ENCODE results near the gene EPHB1.

The EPHB1 gene

GRCh38 chr3:134768116-134768515 is 26.9 kb upstream of the EPHB1 start:
- no peak for TF ChIP-seq CTCF (IDR thresholded peaks at IDR 0.05)

- TF ChIP-seq CTCF (IDR thresholded peaks at IDR 0.05): no peak
Measured at GRCh38 chr3:134768837-134769236, 26.2 kb upstream of the EPHB1 start.

- no peak for TF ChIP-seq CTCF (IDR thresholded peaks at IDR 0.05)
Measured at GRCh38 chr3:134769287-134769868, 25.7 kb upstream of the EPHB1 start.

DNA sequence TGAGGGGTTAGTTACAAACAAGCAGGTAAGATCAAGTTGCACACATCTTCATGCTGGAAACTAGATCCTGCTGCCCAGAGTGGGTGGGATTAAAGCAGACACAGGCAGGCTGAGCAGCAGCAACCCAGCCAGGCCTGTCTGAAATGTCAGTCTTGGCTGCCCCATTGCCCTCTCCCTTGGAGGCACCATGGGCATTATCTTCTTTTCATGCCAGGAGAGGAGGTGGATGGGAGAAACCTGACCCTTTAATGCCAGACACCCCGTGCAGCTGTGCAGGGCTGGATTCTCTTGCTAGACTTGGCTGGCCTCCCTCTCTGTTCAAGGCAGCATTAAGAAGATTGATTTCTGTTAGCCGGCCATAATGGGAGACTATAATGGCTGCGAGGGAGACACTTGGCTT is 23.0 kb upstream of the EPHB1 start:
- no peak for TF ChIP-seq CTCF (IDR thresholded peaks at IDR 0.05)

DNA sequence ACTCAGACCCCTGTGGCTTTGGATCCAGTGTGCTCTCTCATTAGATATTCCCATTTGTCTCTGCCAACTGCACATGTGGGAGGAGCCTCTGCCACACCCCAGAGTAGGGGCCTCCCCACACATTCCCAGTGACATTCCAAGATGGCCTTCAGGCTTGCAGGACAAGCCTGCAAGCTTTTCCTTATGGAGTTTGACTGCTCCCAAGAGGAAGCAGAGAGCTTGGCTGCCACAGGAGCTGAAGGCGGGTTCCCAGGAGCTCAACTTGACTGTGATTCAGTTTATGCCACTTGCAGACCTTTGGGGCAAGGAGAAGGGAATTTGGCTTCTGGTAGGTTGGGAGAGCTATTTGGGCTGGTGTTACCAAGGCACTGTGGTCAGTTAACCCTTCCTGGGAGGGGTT is 22.5 kb upstream of the EPHB1 start:
- no peak for TF ChIP-seq CTCF (IDR thresholded peaks at IDR 0.05)

- no peak for TF ChIP-seq CTCF (IDR thresholded peaks at IDR 0.05)
Measured at GRCh38 chr3:134775831-134776230, 19.2 kb upstream of the EPHB1 start.

DNA sequence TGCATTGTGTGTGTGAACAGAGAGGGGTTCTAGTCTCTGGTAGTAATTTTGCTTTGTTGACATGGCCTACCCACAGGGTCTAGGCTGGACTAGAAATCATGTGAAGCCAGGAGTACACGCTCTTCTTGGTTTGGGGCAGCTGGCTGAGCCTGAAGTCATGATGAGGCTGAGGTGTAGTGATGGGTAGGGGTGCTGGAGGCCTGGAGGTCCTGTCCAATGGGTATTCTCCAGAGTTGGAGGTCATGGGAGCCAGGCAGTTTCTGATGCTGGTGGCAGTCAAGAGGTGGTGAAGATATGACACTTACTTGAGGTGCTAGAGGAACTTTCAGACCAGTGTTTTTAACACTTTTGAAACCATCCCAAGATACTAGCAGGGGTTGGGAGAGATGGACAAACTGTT is 18.5 kb upstream of the EPHB1 start:
- no peak for TF ChIP-seq CTCF (IDR thresholded peaks at IDR 0.05)

GRCh38 chr3:134777341-134777740 is 17.7 kb upstream of the EPHB1 start:
- TF ChIP-seq CTCF (IDR thresholded peaks at IDR 0.05): no peak
